ENCODE data around the gene ADGRV1.
A peak's percentile ranks its signal among the peaks of the same experiment; 100 is the strongest.

ADGRV1 gene

GRCh38 chr5:90930062-90930461 is 371.5 kb downstream of the ADGRV1 start:
- no peaks in the 10 kb centered on the region for H3K36me3 ChIP-seq (ENCODE audit: insufficient read depth, insufficient read length, low read length)

DNA sequence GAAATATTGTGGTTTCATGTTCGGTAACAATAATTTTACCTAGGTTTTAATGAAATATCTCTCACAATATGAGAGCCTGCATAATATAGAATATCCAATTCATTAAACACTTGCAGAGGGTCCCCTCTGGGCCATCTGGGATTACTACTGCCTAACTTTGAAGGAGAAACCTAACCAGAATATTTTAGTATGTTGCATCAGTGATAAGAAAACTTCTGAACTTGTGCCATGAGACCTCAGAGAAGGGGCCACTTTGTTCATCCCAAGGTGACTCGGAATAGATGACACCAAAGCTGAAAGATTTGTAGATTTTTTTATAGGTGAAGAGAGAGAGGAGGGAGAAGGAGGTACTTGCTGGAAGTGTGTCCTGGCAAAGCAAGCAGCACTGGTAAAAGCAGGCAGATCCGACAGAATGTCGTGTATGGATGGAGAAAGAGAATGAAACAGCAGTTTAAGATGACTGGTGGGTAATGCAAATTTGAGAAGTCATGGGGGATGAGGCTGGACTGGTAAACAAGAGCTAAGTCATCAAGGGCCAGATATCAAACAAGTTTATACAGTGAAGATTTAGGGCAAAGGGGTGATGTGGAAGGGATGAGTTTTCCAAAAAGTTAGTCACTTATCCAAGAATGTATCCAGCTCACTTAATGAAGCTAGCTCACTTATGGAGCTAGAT is 372.3 kb downstream of the ADGRV1 start:
- DNase-seq (ENCODE audit: low read depth, low spot score), result no peak
- H3K27me3 ChIP-seq (ENCODE audit: insufficient read depth, insufficient read length), result no peaks in the 10 kb centered on the region
- H3K4me3 ChIP-seq (ENCODE audit: insufficient read length, low read depth), result no peak overlapping the region
- no peak overlapping the region for H3K9ac ChIP-seq (ENCODE audit: insufficient read length, low read depth)
- H3K36me3 ChIP-seq (ENCODE audit: insufficient read depth, insufficient read length, low read length), result no peaks in the 10 kb centered on the region
- no peaks in the 10 kb centered on the region for H3K9me3 ChIP-seq (ENCODE audit: insufficient read depth, low read length)
- no peaks in the 10 kb centered on the region for H3K4me1 ChIP-seq (ENCODE audit: insufficient read depth, insufficient read length)
- TF ChIP-seq ZNF274 (IDR thresholded peaks at IDR 0.05; ENCODE audit: low read depth, low read length) (no peak), SUZ12 (IDR thresholded peaks at IDR 0.05; ENCODE audit: extremely low read depth, insufficient read depth, insufficient read length) (no peak), YY1 (IDR thresholded peaks at IDR 0.05; ENCODE audit: insufficient read depth, insufficient read length) (no peak)

More at GRCh38 chr5:90930062-90930461, 371.5 kb downstream of the ADGRV1 start:
- Histone ChIP-seq H3K27me3 (ENCODE audit: insufficient read depth, insufficient read length) (no peaks in the 10 kb centered on the region), H3K9ac (ENCODE audit: insufficient read length, low read depth) (no peak overlapping the region), H3K4me3 (ENCODE audit: insufficient read length, low read depth) (no peak overlapping the region), H3K9me3 (ENCODE audit: insufficient read depth, low read length) (no peaks in the 10 kb centered on the region), H3K4me1 (ENCODE audit: insufficient read depth, insufficient read length) (no peaks in the 10 kb centered on the region)
- DNase-seq (ENCODE audit: low read depth, low spot score), result no peak
- no peak for TF ChIP-seq ZNF274 (IDR thresholded peaks at IDR 0.05; ENCODE audit: low read depth, low read length)

DNA sequence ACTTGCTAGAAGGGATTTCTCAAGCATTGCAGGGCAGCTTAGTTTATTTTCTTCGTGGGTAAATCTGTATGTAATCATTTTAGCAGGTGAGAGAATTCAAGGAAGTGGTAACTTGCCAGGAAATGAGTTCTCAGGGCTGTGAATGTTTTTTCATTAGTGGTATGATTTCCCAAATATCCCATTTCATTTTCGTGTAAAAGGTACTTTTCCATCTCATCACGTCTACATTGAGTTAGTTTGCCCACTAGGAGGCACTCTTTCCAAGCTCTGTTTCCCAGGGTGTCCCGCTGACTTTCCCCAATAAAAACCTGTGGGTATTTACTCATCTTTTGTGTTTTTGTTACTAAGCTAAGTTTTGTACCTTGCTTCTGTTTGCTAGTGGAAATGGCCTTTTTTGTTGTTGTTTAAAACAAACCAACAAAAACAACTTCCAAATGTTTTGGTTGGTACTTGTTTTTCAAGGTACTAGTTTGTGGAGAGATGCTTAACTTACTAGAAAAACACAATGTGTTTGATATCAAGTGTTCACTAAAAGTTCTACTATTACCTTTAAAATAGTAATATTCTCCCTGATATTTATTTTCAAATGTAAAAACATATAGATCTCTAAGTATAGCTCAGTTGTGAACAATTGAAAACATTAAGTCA is 373.6 kb downstream of the ADGRV1 start:
- H3K36me3 ChIP-seq (ENCODE audit: insufficient read depth, insufficient read length, low read length), result no peaks in the 10 kb centered on the region
- no peak overlapping the region for H3K9ac ChIP-seq (ENCODE audit: insufficient read length, low read depth)
- TF ChIP-seq SUZ12 (IDR thresholded peaks at IDR 0.05; ENCODE audit: extremely low read depth, insufficient read depth, insufficient read length) (no peak), YY1 (IDR thresholded peaks at IDR 0.05; ENCODE audit: insufficient read depth, insufficient read length) (no peak), ZNF274 (IDR thresholded peaks at IDR 0.05; ENCODE audit: low read depth, low read length) (no peak)

GRCh38 chr5:90933298-90933697 is 374.7 kb downstream of the ADGRV1 start:
- TF ChIP-seq SUZ12 (IDR thresholded peaks at IDR 0.05; ENCODE audit: extremely low read depth, insufficient read depth, insufficient read length) (no peak), ZNF274 (IDR thresholded peaks at IDR 0.05; ENCODE audit: low read depth, low read length) (no peak), YY1 (IDR thresholded peaks at IDR 0.05; ENCODE audit: insufficient read depth, insufficient read length) (no peak)
- no peaks in the 10 kb centered on the region for H3K36me3 ChIP-seq (ENCODE audit: insufficient read depth, insufficient read length, low read length)

More for the DNA sequence above, 373.6 kb downstream of the ADGRV1 start:
- DNase-seq (ENCODE audit: low read depth, low spot score), result peak; percentile 28
- Histone ChIP-seq H3K4me3 (ENCODE audit: insufficient read length, low read depth) (no peak overlapping the region), H3K27me3 (ENCODE audit: insufficient read depth, insufficient read length) (no peaks in the 10 kb centered on the region), H3K4me1 (ENCODE audit: insufficient read depth, insufficient read length) (no peaks in the 10 kb centered on the region), H3K9me3 (ENCODE audit: insufficient read depth, low read length) (no peaks in the 10 kb centered on the region)

GRCh38 chr5:90934091-90934719 is 375.6 kb downstream of the ADGRV1 start:
- no peak overlapping the region for H3K4me3 ChIP-seq (ENCODE audit: insufficient read length, low read depth)
- H3K9ac ChIP-seq (ENCODE audit: insufficient read length, low read depth), result no peak overlapping the region
- DNase-seq (ENCODE audit: low read depth, low spot score), result no peak
- no peaks in the 10 kb centered on the region for H3K4me1 ChIP-seq (ENCODE audit: insufficient read depth, insufficient read length)
- H3K9me3 ChIP-seq (ENCODE audit: insufficient read depth, low read length), result no peaks in the 10 kb centered on the region
- H3K27me3 ChIP-seq (ENCODE audit: insufficient read depth, insufficient read length), result no peaks in the 10 kb centered on the region
- H3K36me3 ChIP-seq (ENCODE audit: insufficient read depth, insufficient read length, low read length), result no peaks in the 10 kb centered on the region
- TF ChIP-seq YY1 (IDR thresholded peaks at IDR 0.05; ENCODE audit: insufficient read depth, insufficient read length), result no peak
- TF ChIP-seq ZNF274 (IDR thresholded peaks at IDR 0.05; ENCODE audit: low read depth, low read length), result no peak
- TF ChIP-seq SUZ12 (IDR thresholded peaks at IDR 0.05; ENCODE audit: extremely low read depth, insufficient read depth, insufficient read length), result no peak

More at GRCh38 chr5:90933298-90933697, 374.7 kb downstream of the ADGRV1 start:
- DNase-seq (ENCODE audit: low read depth, low spot score), result no peak
- Histone ChIP-seq H3K4me1 (ENCODE audit: insufficient read depth, insufficient read length) (no peaks in the 10 kb centered on the region), H3K9me3 (ENCODE audit: insufficient read depth, low read length) (no peaks in the 10 kb centered on the region), H3K27me3 (ENCODE audit: insufficient read depth, insufficient read length) (no peaks in the 10 kb centered on the region), H3K9ac (ENCODE audit: insufficient read length, low read depth) (no peak overlapping the region), H3K4me3 (ENCODE audit: insufficient read length, low read depth) (no peak overlapping the region)

GRCh38 chr5:90934738-90935137 is 376.1 kb downstream of the ADGRV1 start:
- DNase-seq (ENCODE audit: low read depth, low spot score), result no peak
- no peaks in the 10 kb centered on the region for H3K9me3 ChIP-seq (ENCODE audit: insufficient read depth, low read length)
- no peak overlapping the region for H3K4me3 ChIP-seq (ENCODE audit: insufficient read length, low read depth)
- TF ChIP-seq SUZ12 (IDR thresholded peaks at IDR 0.05; ENCODE audit: extremely low read depth, insufficient read depth, insufficient read length) (no peak), YY1 (IDR thresholded peaks at IDR 0.05; ENCODE audit: insufficient read depth, insufficient read length) (no peak)
- H3K36me3 ChIP-seq (ENCODE audit: insufficient read depth, insufficient read length, low read length), result no peaks in the 10 kb centered on the region
- H3K9ac ChIP-seq (ENCODE audit: insufficient read length, low read depth), result no peak overlapping the region
- H3K27me3 ChIP-seq (ENCODE audit: insufficient read depth, insufficient read length), result no peaks in the 10 kb centered on the region
- no peaks in the 10 kb centered on the region for H3K4me1 ChIP-seq (ENCODE audit: insufficient read depth, insufficient read length)

DNA sequence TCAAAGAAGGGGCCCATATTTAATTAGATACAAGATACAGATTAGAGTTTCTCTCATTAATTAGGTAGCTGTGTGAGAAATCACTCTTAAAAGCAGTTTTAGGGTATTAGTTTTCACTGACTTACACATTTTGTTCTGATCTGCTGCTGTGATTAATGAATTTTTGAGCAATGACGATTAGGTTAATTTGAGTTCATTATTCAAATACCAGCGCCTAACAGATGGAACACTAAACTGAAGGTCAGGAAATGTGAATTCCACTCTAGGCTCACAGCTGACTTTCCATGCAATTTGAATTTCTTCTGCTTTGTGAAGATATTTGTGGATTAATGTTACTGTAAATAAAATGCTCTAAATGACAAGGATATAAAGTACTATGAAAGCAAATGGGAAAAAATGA is 380.6 kb downstream of the ADGRV1 start:
- DNase-seq (ENCODE audit: low read depth, low spot score), result no peak
- H3K4me1 ChIP-seq (ENCODE audit: insufficient read depth, insufficient read length), result no peaks in the 10 kb centered on the region
- no peaks in the 10 kb centered on the region for H3K27me3 ChIP-seq (ENCODE audit: insufficient read depth, insufficient read length)
- no peak overlapping the region for H3K9ac ChIP-seq (ENCODE audit: insufficient read length, low read depth)
- no peaks in the 10 kb centered on the region for H3K36me3 ChIP-seq (ENCODE audit: insufficient read depth, insufficient read length, low read length)
- H3K9me3 ChIP-seq (ENCODE audit: insufficient read depth, low read length), result no peaks in the 10 kb centered on the region
- H3K4me3 ChIP-seq (ENCODE audit: insufficient read length, low read depth), result no peak overlapping the region
- TF ChIP-seq SUZ12 (IDR thresholded peaks at IDR 0.05; ENCODE audit: extremely low read depth, insufficient read depth, insufficient read length), result no peak
- no peak for TF ChIP-seq ZNF274 (IDR thresholded peaks at IDR 0.05; ENCODE audit: low read depth, low read length)
- TF ChIP-seq YY1 (IDR thresholded peaks at IDR 0.05; ENCODE audit: insufficient read depth, insufficient read length), result no peak
